DMS79 treated with DMSO at 0.1 percent for 48 hours (cell line): ENCODE data around the gene PLK3.
"Not testable (repeated sequence)": the region's sequence is repeated elsewhere in the genome, so short reads cannot be mapped to it uniquely, and the experiment has no call there.

Experiments used
- DNase-seq: peaks from one replicate; lab custom pipeline; 2025; lab: John Stamatoyannopoulos, UW

PLK3 gene

DNA sequence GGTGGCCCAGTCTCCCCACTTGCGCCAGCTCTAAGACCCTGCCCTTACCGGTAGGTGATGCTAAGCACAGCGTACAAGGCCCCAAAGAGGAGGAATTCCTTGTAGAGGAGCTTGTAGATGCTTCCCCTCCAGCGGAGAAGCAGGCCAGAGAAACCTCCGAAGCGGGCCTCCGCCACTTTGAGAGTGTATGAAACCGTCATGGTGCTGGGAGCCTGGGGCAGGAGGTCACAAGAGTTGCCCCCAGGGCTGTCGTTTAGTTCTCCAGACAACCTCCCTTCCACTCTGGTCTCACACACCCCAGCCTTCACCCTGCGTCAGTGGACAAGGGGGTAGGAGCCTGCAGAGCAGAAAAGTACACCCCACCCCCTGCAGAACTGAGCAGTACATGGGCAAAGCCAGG is 12.7 kb upstream of the PLK3 start:
- no peak for DNase-seq

GRCh38 chr1:44788120-44788860 is 11.9 kb upstream of the PLK3 start, which contains the start of gene BEST4:
Gene BEST4, minus strand, starts transcription at chr1:44788170. Its CDS starts 465 bp downstream, at chr1:44787705.
- DNase-seq, result no peak

- no peak for DNase-seq
Measured at GRCh38 chr1:44790968-44791801, 9.0 kb upstream of the PLK3 start.

DNA sequence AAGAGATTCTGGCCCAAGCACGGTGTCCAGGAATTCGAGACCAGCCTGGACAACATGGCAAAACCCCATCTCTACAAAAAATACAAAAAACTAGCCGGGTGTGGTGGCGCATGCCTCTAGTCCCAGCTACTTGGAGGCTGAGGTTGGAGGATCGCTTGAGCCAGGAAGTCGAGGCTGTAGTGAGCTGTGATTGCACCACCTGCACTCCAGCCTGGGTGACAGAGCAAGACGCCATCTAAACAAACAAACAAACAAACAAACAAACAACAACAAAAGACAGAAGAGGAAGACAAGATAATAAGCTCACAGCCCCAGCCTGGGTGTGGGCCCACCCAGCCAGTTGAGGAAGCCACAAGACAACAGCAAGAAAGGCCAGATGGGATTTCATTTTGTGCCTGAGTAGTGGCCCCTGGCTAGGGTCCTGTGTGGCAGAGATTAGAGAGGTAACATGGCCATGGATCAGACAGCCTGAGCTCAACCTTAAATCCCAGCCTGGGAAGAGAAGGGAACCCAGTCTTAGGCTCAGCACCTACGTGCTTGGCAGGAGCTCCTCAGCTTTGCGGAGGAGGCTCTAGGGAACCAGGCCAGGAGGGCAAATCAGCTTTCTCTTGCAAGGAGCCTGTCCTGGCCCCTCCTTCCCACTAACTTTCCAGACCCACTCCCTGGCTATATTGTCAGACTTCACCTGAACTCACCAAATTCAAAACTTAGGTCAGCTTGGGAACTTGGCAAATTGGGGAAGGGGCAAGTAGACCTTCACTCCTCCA is 7.3 kb upstream of the PLK3 start:
- no peak for DNase-seq

GRCh38 chr1:44797886-44798285 is 2.3 kb upstream of the PLK3 start:
- not testable (repeated sequence) for DNase-seq

DNA sequence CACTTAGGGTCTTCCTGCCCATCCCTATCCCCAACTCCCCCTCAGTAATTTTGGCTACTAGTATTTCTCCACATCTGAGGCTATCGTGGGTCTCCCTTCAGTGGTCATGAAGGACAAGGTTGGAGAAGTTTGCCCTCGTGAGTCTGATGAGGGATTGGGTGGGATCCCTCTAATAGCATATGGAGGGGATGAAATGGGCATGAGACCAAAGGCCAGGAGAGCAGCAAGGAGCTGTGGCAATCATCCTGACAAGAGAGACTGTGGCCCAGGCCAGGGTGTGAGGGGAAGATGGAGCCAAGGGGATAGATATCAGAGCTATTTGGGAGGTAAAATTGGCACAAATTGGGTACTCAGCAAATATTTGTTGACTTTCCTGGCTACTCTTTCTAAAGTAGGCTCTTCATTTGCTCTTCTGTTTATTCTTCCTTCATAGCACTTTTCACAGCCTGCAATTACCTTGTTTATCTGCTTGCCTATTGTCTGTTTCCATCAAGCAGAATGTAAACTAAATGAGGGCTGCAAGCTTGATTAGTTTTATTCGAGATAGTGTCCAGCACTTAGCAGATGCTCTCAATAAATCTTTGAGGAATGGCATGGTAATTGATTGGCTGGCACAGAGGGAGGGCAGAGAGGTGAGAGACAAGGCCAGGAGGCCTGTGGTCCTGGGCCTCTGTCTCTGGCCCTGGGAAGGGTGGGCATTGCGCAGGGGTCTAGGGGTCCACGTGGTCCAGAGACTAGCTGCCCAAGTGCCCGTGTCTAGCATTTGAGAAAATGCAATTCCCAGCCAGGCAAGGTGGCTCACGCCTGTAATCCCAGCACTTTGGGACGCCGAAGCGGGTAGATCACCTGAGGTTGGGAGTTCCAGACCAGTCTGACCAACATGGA is 1.5 kb upstream of the PLK3 start:
- peak; percentile 68 for DNase-seq

GRCh38 chr1:44801491-44802305 is 1.5 kb downstream of the PLK3 start:
- no peak for DNase-seq

DNA sequence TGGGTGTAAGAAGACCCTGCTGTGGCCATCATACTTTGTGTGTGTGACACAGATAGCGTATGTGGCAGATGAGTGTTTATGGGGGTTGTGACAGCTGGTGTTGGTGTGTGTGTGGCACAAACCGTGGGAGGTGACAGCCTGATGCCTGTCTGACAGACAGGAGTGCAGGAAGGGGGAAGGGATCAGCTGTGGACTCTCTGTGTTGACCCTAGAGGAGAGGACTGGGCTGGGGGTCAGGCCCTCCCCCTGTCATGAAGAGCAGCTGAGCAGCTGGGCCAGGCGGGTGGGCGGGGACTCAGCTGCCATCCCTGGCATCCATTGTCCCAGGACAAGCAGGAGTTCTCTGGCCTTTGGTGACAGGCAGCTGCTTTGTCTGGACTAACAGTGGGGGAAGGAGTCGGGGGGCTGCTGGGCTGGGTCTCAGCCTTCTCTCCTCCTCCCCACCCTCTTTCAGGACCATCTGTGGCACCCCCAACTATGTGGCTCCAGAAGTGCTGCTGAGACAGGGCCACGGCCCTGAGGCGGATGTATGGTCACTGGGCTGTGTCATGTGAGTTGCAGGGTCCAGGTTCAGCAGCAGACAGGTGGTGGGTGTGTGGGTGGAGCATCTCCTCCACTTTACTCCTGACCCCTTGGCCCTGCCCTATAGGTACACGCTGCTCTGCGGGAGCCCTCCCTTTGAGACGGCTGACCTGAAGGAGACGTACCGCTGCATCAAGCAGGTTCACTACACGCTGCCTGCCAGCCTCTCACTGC is 2.3 kb downstream of the PLK3 start:
- no peak for DNase-seq

DNA sequence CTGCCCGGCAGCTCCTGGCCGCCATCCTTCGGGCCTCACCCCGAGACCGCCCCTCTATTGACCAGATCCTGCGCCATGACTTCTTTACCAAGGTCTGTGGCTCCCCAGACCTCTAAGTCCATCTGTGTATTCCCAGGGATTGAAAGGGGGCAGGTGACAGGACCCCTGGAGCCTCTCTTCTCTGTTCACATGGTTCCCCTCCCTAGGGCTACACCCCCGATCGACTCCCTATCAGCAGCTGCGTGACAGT is 2.8 kb downstream of the PLK3 start:
- no peak for DNase-seq

DNA sequence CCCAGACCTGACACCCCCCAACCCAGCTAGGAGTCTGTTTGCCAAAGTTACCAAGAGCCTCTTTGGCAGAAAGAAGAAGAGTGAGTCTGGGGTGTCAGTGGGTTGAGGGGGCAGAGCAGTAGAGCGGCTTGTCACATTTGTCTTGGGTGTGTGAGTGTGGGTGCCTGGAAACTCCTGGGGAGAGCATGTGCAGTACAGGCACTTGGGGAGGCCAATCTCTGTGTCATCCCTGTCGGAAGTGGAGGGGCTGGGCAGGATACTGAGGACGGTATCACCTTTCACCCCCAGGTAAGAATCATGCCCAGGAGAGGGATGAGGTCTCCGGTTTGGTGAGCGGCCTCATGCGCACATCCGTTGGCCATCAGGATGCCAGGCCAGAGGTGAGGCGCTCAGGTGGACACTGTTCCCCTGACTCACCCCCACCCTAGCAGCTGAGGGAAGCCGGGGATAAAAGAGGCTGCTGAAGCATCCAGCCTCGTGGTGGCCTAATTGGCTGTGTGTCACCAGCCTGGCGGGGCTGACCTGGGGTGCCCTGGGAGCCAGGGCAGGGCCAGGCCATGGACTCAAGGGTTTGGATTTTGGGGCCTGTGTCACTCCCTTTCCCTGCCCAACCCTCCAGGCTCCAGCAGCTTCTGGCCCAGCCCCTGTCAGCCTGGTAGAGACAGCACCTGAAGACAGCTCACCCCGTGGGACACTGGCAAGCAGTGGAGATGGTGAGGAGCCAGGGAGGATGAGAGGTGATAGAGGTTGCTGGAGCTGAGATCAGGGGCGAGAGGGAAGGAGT is 3.3 kb downstream of the PLK3 start:
- DNase-seq, result no peak

DNA sequence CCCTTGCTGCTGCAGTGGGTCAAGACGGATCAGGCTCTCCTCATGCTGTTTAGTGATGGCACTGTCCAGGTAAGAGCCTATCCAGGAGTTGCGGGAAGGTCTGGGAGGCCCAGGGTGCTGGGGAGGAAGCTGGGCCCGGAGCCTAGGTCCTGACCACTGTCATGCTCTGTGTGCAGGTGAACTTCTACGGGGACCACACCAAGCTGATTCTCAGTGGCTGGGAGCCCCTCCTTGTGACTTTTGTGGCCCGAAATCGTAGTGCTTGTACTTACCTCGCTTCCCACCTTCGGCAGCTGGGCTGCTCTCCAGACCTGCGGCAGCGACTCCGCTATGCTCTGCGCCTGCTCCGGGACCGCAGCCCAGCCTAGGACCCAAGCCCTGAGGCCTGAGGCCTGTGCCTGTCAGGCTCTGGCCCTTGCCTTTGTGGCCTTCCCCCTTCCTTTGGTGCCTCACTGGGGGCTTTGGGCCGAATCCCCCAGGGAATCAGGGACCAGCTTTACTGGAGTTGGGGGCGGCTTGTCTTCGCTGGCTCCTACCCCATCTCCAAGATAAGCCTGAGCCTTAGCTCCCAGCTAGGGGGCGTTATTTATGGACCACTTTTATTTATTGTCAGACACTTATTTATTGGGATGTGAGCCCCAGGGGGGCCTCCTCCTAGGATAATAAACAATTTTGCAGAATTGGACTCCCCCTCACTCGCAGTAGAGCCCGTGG is 5.3 kb downstream of the PLK3 start:
- DNase-seq, result no peak

- DNase-seq, result no peak
Measured at GRCh38 chr1:44806025-44806703, 6.0 kb downstream of the PLK3 start.

DNA sequence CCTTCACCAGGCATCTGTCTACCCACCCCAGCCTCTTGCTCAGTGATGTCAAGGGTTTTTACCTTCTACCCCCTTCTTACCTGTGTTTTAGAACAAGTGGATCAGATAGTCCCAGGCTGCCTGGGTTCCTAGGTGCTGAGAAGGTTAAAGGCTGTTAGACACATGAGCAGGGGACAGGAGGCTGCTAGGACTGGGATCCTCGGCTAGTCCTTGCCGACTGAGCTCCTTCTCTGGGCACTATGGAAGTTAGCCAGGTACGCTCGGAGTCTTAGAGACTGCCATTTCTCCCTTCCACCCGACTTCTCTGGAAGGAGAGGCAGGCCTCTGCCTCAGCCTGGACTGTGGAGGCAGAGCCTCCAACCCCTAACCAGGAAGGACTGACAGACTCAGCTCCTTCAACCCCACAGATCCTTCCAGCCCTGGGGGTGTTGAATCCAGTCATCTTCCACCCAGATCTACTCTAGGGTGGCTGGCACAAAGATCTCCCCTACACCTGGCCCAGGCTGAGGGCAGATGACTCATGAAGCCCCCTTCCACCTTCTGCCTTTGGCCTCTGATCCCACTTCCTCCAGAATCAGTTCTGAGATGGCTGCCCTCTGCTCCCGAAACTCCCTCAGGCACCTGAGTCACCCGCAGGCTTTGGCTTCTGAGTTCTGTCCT is 6.7 kb downstream of the PLK3 start, which contains the start of gene DYNLT4:
DYNLT4 (minus strand) TSS at position 648 of the 660 bp plus-strand sequence. CDS start 683 bp downstream, outside the sequence.
- no peak for DNase-seq

DNA sequence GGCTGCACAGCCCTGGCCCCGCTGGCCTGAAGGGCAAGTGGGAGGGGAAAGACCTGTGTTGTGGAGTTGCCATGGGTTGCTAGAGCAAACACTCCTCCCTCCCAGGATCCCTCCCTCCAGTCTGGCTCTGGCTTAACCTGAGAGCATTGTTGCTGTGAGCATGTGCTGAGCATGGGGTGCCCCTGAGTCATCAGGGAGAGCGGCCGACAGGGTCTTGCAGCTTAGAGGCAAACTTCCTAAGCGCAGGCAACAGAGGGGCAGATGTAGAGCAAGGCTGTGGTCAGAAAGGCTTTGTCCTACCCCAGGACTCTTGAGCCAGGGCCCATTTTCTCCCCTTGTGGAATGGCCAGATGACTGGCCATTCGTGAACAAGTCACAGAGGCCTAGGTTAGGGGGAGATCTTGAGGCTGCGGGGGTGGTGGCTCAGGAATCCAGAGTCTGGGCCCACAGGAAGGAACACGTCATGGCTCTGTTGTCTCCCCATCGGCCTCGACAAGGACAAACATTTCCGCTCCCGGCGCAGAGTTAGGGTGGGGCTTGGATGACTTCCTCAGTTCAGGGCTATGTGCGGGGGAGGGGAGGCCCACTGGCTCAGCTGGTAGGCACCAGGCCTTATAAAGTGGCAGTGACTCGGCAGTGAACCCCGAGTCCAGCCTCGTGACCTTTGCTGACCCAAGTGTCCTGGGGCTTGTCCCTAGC is 7.3 kb downstream of the PLK3 start:
- DNase-seq, result no peak

DNA sequence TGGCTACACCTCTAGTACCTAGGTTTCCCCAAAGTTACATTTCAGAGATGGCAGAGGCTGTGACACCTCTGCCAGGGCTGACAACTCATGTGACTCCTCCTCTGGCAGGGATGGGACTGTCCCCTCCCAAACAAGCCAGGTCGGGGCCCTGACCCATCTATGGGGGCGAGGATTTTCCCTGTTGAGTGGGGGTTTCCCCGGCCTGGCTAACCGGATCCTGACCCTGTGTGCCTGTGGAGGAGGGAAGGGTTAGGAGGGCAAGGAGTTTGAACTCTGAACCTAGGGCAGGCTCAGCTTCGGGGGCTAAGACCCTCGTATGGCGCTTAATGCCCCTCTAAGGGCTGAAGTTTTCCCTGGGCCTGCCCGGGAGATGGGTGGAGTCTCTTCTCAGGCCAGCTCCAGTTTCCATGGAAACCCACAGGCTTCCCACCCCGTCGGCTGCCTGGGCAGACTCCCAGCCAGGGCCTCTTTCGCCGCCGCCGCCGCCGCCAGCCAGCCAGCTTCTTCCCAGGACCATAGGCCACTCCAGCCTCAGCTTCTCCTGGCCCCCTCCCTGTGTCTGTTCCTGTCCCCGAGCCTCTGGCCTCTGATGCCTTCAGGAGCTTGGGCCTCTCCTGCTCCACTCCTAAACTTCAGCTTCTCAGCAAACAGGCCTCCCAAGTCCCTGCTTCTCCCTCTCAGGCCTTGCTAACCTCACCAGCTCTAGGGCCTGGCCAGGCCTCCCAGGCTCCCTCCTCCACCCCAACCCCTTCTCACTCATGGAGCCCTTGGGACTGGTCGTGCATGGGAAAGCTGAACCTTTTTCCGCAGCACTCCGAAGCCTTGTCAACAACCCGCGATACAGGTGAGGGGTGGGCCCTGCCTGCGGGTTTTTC is 8.1 kb downstream of the PLK3 start, which contains the start of gene BTBD19:
BTBD19 (plus strand) TSS at position 461 of the 875 bp plus-strand sequence; CDS start at position 759, 298 bp downstream.
- DNase-seq, result no peak
